PC-9 (cell line): ENCODE data around the gene LDHD.

Experiments used
- CTCF ChIP-seq: fragments of 200-600 bp; sonication (generic); conservative IDR thresholded peaks from 2 replicates; pipeline ENCODE4 v1.6.1; 2017; ENCODE audit warnings: mixed run types, antibody characterized with exemption, mild to moderate bottlenecking, moderate library complexity
- EZH2 ChIP-seq: fragments of 200-600 bp; sonication (generic); IDR thresholded peaks from 2 replicates; pipeline ENCODE4 v1.8.0; 2017; ENCODE audit warnings: antibody characterized with exemption, low read depth

GRCh38 chr16:75103994-75104393, 12.6 kb downstream of the LDHD start:
- TF ChIP-seq CTCF (no peak), EZH2 (no peak)
